NCI-H2227 (cell line): Measurements from ENCODE around the gene AOPEP.
A peak's percentile ranks its signal among the peaks of the same experiment; 100 is the strongest.

Experiments used
- DNase-seq: peaks from one replicate; lab custom pipeline; 2025; ENCODE audit not compliant: unreplicated experiment; lab: John Stamatoyannopoulos, UW

AOPEP gene

GRCh38 chr9:95089257-95090022, 362.9 kb downstream of the AOPEP start:
- DNase-seq = no peak

DNA sequence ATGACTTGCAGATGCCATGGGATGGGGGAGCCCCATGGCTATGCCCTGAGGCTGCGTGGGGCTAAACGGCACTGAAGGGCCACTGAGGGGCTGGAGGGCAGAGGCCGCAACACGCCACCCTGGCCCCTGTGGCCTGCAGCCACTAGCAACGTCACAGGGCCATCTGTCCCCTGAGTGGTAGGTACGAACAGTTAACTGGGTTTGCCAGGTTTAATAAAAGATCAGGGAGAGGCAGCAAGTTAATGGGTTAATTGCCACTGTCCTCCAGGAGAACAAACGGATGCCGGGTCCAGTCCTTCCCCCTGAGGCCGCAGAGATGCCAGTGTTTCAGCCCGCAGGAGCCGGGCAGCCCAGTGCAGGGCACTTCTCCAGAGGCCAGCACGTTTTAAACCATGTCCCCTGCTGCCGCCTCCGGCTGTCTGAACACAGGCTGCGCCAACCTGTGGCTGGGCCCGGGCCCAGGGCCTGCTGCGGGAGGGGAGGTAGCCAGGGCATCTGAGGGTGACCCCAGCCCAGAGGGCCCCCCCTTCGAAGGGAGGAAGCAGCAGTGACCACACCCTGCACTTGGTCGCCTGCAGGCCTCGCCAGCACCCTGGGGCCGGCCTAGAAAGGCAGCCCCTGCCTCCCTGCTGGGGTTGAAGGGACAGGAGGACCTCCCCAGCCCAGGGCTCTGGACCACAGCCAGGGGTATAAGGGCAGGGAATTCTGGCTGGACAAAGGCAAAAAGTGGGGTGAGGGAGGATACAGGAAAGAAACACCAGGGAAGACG, 363.7 kb downstream of the AOPEP start:
- DNase-seq = no peak

- no peak for DNase-seq
These were observed 364.5 kb downstream of the AOPEP start for GRCh38 chr9:95090871-95091577.

DNA sequence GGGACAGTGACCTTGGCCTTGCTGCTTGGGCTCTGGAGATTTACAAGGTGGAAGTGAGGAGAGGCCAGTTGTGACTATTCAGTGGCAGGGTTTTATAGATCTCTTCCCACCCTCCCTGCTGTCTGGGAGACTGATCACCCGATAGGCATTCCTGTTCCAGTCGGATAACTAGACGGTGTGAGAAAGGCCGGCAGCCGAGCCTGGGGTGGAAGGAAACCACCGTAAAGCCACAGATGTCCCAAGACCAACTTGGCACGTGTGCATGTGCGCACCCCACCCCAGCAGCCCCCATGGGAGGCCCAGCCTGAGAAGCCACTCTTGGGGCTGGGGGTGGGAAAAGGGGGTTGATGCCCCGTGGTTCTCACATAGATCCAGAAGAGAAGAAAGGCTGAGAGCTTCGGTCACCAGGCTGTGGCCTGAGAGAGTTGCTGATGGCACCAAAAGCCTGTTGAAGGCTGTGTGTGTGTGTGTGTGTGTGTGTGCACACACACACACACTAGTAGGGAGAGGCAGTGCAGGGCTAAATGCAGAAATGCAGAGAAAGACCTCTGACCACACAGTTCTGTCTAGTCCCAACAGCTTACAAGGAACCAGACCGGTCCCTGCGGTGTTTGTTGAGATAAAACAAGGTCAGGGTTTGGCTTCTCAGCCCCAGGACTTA, 365.2 kb downstream of the AOPEP start:
- peak; percentile 29 for DNase-seq

- DNase-seq = peak; percentile 29
These were observed 366.0 kb downstream of the AOPEP start for GRCh38 chr9:95092262-95093072.

GRCh38 chr9:95093586-95093985, 367.1 kb downstream of the AOPEP start:
- no peak for DNase-seq

- DNase-seq = no peak
These were observed 367.5 kb downstream of the AOPEP start for GRCh38 chr9:95094002-95094401.

- no peak for DNase-seq
These were observed 369.3 kb downstream of the AOPEP start for GRCh38 chr9:95095641-95096355.

GRCh38 chr9:95096381-95096780, 369.9 kb downstream of the AOPEP start:
- DNase-seq = no peak

DNA sequence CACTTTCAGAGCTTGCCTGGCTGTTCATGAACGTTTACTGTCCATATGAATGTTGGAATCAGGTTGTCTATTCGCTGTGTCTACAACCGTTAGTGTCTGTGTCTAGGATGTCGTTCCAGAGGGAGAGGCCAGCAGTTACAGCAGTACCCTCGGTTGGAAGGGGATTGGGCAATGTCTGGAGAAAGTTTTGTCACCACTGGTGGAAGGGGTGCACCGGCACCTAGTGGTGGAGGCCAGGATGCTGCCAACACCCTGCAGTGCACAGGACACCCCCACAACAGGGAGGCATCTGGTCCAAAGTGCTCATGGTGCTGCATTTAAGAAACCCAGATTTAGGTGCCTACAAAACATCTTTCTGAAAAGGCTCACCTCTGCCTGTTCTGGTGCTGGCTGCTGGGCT, 370.3 kb downstream of the AOPEP start:
- no peak for DNase-seq

- no peak for DNase-seq
These were observed 370.8 kb downstream of the AOPEP start for GRCh38 chr9:95097279-95097678.

- no peak for DNase-seq
These were observed 372.0 kb downstream of the AOPEP start for GRCh38 chr9:95098391-95098921.

- DNase-seq = no peak
These were observed 373.0 kb downstream of the AOPEP start for GRCh38 chr9:95099321-95100070.

- DNase-seq = no peak
These were observed 373.6 kb downstream of the AOPEP start for GRCh38 chr9:95100071-95100627.

GRCh38 chr9:95101326-95101725, 374.8 kb downstream of the AOPEP start:
- DNase-seq = no peak

DNA sequence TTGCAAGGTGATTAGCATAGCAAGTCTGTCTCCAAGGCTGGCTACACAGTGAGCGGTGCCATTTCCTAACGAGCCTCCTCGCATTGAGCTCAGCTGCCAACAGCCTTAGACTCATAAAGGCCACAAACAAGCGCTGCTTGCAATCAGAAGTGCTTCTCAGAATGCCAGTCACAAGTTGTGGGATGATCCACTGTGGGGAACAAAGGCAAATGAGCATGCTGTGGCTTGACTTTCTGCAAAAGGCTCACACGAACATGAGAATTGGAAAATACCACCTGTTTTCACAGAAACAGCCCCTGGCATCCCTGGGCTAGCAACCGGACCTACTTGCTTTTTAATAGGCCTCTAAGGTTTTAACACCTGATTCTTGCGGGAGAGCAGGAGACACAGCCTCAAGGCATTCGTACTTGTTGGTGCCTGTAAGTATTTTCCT, 375.5 kb downstream of the AOPEP start:
- no peak for DNase-seq

DNA sequence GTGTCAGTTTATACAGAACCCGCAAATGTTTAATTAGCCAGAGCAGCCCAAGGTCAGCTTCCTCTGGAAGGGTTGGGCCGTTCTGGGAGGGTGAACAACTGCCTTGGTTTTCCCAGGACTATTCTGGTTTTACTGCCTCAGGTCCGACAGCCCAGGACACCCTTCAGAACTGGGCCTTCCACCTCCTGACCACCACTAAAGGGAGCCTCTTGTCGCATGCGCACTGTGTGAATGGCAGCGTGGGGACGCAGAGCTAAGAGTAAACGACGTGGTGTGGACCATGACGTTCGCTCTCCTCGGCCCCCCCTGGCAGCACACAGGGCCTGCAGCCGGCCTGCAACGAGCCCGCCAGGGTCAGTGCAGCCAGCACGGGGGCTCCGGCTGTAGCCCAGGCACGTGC, 376.1 kb downstream of the AOPEP start:
- DNase-seq = no peak

GRCh38 chr9:95103281-95103771, 376.8 kb downstream of the AOPEP start:
- no peak for DNase-seq
